ENCODE results near the gene ITGA2B.

DNA sequence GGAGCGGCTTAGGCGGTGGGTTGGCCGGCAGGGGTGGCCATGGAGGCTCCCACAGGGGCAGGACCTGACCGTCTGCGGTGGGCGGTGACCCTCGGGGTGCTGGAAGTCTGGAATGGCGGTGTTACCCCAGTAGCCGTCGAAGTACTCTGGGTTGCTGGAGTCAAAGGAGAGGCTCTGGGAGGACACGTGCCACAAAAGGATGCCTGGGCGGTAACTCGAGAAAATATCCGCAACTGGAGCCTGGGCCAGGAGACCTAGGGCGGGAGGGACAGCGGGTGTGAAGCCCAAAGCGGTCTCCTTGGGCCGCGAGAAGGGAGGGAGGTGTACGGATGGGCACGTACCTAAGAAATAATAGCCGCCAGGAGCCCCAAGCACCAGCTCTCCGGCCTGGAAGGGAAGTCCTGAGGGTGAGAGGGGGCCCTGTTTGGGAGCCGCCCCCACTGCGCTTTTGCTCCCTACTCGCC lies 4.6 kb downstream of the ITGA2B start:
- TF ChIP-seq, protein P1, sequence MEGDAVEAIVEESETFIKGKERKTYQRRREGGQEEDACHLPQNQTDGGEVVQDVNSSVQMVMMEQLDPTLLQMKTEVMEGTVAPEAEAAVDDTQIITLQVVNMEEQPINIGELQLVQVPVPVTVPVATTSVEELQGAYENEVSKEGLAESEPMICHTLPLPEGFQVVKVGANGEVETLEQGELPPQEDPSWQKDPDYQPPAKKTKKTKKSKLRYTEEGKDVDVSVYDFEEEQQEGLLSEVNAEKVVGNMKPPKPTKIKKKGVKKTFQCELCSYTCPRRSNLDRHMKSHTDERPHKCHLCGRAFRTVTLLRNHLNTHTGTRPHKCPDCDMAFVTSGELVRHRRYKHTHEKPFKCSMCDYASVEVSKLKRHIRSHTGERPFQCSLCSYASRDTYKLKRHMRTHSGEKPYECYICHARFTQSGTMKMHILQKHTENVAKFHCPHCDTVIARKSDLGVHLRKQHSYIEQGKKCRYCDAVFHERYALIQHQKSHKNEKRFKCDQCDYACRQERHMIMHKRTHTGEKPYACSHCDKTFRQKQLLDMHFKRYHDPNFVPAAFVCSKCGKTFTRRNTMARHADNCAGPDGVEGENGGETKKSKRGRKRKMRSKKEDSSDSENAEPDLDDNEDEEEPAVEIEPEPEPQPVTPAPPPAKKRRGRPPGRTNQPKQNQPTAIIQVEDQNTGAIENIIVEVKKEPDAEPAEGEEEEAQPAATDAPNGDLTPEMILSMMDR (conservative IDR thresholded peaks at IDR 0.05; ENCODE audit: low read length) = no peak
- TF ChIP-seq EZH2phosphoT487 (IDR thresholded peaks at IDR 0.05; ENCODE audit: borderline replicate concordance, low read depth, low read length) = no peak
